GM04504 (cell line): Measurements from ENCODE around the gene MAN1B1.
A peak's percentile ranks its signal among the peaks of the same experiment; 100 is the strongest.
"Not testable (repeated sequence)": the region's sequence is repeated elsewhere in the genome, so short reads cannot be mapped to it uniquely, and the experiment has no call there.

Source experiments
- DNase-seq: peaks from one replicate; pipeline ENCODE4 v3.0.0-alpha.2; 2012; ENCODE audit warnings: low read depth

Gene MAN1B1

GRCh38 chr9:137052998-137053943 lies 33.5 kb upstream of the MAN1B1 start:
- DNase-seq, result no peak

- DNase-seq, result no peak
Observed at GRCh38 chr9:137053944-137054931, 32.5 kb upstream of the MAN1B1 start, which contains the start of gene ENTPD2. Gene ENTPD2, minus strand, starts transcription at chr9:137054061. Its CDS starts 64 bp downstream, at chr9:137053997.

DNA sequence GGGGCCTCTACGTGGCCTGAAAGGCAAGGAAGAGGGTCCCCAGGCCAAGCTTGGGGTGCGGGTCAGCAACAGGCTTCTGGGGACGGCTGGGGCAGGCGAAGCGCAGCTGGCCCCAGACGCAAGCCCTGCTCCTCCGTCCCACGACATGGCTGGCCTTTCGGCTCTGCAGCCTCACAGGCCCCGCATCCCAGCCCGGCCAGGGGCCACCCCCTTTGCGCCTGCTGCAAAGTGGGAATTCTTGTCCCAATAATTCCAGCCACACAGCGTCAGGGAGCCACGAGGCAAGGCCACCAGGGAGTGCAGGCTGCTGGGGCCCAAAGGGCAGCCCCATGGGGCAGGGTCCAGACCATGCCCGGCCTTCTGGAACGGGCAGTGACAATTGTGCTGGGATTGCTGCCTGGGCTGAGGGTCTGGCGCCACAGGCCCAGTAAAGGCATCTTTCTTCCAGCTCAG lies 31.8 kb upstream of the MAN1B1 start:
- DNase-seq, result no peak

DNA sequence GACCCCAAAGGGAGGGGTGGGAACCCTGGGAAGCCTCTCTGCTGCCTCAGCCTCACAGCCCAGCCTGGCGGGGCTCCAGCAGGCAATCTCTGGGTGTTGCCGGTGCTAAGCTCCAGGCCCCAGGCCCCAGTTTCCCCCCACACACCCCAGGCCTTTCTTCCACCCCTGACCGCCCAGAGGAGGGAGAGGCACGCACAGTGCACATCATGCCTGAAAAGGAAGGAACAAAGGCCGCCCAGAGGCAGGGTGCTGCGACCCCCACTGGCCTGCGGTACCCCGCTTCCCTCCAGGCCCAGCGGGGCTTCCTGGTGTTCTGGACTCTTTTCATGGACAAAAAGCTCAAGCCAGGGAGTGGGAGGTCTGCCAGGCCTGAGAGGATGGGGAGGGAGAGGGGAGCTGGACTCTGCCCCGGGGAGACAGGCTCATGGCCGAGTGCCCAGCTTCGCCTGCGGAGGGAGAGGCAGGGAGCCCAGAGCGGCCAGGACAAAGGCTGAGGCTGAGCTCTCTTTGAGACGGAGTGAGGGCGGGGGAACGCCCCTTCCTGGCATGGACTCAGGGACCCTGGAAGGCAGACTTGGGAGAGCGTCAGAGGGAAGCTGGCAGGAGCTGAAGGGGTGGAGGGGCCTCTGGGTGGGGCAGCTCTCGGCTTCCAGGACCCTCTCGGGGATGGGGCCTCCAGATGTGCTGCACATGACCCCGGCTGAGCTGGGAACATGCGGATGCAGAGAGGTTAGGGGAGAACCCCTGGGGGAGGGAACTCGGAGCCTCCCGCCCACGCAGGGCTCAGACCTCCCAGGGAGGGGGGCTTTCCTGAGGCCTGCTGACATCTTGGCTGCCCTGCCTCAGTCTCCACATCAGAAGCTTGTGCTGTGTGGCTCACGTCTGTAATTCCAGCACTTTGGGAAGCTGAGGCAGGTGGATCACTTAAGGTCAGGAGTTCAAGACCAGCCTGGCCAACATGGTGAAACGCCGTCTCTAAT lies 31.1 kb upstream of the MAN1B1 start:
- peak; percentile 52 for DNase-seq

- no peak for DNase-seq
Observed at GRCh38 chr9:137056739-137057415, 29.9 kb upstream of the MAN1B1 start.

GRCh38 chr9:137057545-137057944 lies 29.2 kb upstream of the MAN1B1 start:
- no peak for DNase-seq

DNA sequence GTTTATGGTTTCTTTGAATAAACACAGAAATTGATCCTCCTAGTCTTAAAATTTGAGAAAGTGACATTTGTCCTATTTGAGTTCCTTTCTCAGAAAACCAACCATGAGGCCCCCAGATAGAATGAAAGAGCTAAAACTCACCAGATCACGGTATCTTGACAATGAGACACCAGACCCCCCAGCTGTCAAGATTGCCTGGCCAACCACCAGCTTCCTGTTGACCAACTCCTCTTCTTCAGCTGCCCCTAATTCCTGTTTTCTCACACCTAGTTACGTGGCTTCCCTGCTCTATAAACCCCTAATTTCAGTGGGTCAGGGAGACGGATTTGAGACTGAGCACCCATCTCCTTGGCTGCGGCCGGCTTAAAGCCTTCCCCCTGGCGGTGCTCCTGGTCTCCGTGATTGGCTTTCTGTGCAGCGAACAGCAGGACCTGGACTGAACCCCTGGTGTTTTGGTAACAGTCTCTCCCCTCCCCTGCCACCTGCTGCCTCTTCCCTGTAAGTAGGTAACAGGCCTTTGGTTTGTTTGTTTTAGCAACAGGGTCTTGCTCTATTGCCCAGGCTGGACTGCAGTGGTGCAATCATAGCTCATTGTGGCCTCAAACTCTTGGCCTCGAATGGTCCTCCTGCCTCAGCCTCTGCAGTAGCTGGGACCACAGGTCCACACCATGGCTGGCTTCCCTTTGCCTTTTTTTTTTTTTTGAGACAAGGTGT lies 28.1 kb upstream of the MAN1B1 start:
- no peak for DNase-seq

- no peak for DNase-seq
Observed at GRCh38 chr9:137062384-137062783, 24.4 kb upstream of the MAN1B1 start.

- DNase-seq, result not testable (repeated sequence)
Observed at GRCh38 chr9:137062798-137063197, 24.0 kb upstream of the MAN1B1 start.

DNA sequence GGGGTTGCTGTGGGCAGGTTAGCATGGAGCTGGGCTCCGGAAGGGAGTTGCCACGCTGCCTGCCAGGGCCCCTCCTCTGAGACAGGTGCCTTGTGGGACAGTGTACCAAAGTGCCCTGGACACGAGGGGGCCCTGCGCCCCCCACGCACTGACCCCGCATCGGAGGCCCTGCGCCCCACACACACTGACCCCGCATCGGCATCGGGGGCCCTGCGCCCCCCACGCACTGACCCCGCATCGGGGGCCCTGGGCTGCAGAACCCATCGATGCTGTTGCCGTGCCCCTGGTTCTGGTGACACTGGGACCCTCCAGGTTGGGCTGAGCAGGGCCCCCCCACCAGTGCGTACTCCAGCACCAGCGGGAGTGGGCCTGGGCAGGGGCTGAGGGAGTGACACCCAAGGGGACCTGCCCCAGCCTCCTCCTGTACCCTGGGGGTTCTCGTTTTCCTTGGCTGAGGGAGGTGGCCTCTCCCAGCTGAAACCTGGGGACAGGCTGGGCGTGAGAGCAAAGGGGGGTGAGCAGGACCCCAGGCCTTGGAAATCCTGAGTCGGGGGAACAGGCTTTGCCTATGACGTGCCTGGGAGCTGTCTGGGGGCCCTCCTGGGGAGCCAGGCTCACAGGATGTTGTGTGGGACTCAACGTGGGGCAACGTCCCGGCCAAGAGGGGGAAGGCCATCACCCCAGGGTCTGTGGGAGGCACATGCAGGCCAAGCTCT lies 23.3 kb upstream of the MAN1B1 start:
- DNase-seq, result no peak

- DNase-seq, result no peak
Observed at GRCh38 chr9:137064027-137064879, 22.5 kb upstream of the MAN1B1 start.

DNA sequence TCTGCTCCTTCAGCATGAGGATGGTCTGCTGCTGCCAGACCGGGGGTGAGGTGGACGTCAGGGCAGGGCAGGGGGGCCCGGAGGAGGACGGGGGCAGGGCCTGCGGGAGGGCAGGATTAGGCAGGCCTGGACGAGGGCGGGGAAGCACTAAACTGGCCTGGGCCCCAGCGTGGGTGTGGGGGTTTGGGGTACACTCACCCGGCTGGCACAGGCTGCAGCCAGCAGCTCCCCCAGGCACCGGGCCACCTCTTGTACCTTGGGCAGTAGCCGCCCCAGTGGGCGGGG lies 22.0 kb upstream of the MAN1B1 start:
- no peak for DNase-seq

DNA sequence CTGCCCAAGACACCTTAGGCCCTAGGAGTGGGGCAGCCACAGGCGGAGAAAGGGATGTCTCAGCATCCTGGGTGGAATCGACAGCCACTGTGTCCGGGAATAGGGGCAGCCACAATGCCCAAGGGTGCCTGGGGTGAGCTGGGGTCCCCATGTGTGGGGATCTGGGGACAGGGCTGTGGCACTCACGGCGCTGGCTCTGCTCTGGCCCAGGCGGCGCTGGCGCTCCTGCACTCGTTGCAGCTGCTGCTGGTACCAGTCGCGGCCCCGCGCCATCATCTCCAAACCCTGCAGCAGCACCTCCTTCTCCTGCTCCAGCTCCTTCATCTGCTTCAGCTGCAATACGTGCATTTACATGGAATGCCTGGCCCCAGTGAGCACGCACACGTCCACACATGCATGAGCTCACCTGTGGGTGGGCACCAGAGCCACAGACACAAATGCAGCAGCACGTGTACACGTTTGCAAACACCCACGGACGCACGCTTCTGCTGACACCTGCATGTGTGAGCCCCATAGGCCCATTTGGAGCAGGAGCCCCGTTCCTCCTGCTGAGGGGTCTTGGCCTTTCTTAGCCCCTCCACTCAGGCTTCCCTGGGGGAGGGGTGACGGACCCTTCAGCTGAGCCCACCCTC lies 21.3 kb upstream of the MAN1B1 start:
- no peak for DNase-seq

DNA sequence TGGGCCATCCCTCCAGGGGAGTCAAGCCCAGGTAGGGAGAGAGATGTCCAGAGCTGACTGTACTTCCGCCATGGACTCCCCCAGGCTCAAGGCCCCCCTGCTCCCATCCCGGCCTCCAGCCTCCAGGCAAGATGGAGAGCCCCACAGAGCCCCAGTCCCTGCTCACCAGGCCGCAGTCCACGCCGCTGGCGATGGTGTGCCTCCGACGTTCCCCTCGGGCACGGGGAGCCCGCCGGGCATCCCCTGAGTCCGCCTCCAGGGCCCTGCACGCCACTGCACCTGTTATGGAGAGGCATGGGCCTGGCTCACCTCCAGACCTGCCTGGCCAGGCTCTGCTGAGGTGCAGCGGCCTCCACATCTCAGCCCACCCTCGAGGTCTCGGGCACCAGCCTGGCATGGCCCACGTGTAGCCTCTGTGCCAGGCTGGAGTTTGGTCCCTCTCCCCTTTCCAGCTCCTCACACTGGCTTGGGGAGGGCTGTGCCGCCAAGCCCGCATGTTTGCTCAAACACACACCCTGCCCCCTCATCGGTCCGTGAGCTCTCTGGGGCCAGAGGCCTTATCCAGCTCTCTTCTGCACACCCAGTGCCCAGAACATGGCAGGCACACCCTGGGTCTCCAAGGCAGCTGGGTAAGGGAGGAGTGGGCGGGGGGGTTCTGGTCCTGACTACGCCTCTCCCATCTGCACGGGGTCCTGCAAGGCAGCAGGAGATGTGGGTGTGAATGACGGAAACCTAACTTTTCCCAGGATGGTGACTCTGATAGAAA lies 20.5 kb upstream of the MAN1B1 start:
- DNase-seq, result no peak

GRCh38 chr9:137067860-137068538 lies 18.8 kb upstream of the MAN1B1 start:
- peak; percentile 40 for DNase-seq
